Mammary epithelial cell (primary cell): ENCODE data around the gene FOXRED2.

Experiments
- CTCF ChIP-seq, 2 donors: IDR thresholded peaks in 1 of 2; conservative IDR thresholded peaks in 1 of 2; 2 replicates each; pipeline ENCODE4 v1.5.1; 2011 to 2012; ENCODE audit warnings: inconsistent platforms in 2 of 2, low read length in 2 of 2, mild to moderate bottlenecking in 2 of 2, control low read depth in 1 of 2, low read depth in 1 of 2; ENCODE audit not compliant: insufficient read depth in 1 of 2; ENCODE audit errors: extremely low read depth in 1 of 2
- EZH2 ChIP-seq: IDR thresholded peaks from 2 replicates; pipeline ENCODE4 v1.6.1; 2012; ENCODE audit warnings: low read length, inconsistent platforms, borderline replicate concordance

GRCh38 chr22:36546932-36547331, 40.1 kb upstream of the FOXRED2 start:
- TF ChIP-seq CTCF (conservative IDR thresholded peaks at IDR 0.05 in 1 of 2, IDR thresholded peaks at IDR 0.05 in 1 of 2; ENCODE audit: extremely low read depth in 1 of 2, insufficient read depth in 1 of 2, low read depth in 1 of 2, low read length in 2 of 2) (no peak), EZH2 (no peak)
